NCI-H524 (cell line): Measurements from ENCODE around the gene LRPAP1.

Experiments
- DNase-seq, 2 experiments: peaks; one replicate each; lab custom pipeline; 2025; lab: John Stamatoyannopoulos, UW

Gene LRPAP1

DNA sequence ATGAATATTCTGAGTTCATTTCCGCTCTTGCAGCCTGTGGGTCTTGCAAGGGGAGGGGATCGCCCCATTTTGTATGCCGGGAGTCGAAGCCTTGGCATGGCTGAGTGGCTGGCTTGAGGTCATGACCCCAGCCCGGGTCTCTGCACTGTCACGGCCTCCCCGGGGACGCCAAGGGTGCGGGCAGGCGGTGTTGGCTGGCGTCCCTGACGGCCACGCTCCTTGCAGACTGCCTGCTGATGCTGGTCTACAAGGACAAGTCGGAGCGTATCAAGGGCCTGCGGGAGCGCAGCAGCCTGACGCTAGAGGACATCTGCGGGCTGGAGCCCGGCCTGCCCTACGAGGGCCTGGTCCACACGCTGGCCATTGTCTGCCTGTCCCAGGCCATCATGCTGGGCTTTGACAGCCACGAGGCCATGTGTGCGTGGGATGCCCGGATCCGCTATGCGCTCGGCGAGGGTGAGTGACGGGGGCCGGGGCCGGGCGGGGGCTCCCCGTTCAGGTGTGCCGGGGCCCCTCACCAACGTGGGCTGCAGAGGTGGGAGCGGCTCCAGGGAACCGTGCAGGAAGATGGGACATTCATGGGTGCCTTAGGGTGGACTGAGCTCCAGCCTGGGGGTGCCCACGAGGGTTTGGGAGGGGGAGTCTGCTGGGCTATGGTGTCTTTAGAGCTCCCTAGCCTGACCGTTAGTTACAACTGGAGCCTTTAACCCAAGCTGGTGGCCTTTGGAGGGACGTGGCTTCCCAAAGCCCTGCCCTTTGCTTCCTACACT, 58.9 kb downstream of the LRPAP1 start:
- no peak for DNase-seq

GRCh38 chr4:3472411-3473141, 59.6 kb downstream of the LRPAP1 start:
- DNase-seq: no peak

DNA sequence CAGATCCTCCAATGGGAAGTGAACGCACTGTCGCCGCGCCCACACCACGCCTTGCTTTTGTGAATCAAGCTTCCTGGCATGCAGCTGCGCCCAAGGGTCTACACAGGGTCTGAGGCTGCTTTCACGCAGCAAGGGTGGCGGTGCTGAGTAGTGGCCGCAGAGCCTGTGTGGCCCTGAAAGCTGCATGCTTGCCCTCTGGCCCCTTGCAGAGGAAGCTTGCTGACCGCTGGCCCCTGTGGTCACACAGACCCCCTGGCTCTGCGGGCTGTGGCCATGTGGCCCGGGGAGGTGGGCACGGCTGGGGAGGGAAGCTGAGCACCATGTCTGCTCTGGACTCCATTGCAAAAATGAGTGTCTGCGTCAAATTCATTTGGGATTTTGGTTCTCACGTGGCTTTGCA, 60.3 kb downstream of the LRPAP1 start:
- no peak for DNase-seq

DNA sequence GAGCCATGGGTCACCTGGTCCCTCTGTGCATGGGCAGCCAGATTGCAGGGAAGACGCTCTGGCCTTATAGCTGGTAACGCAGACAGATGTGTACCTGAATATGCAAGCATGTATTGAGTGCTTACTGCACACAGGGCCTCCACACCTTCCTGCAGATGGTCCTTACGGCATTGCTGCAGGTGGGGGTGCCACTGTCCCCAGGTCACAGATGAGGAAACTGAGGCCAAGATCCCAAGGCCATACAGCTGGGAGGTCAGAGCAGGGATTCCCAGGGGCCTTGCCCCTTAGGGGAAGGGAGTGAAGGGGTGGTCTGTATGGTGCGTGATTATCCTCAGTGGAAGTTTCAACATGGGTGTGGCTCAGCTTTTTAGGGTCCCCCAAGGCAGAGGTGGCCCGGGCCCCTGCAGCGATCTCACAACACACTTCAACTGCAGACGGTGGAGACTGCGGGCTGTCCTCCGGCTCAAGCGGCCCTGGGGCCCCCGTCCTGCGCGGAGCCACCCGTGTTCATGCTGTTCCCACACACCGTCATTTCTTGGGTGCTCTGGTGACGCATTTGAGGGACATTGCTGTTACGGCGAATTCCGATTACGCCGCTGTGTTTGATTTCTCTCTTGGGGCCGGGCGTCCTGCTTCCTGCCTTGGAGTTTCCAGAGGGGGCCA, 61.0 kb downstream of the LRPAP1 start:
- no peak for DNase-seq

DNA sequence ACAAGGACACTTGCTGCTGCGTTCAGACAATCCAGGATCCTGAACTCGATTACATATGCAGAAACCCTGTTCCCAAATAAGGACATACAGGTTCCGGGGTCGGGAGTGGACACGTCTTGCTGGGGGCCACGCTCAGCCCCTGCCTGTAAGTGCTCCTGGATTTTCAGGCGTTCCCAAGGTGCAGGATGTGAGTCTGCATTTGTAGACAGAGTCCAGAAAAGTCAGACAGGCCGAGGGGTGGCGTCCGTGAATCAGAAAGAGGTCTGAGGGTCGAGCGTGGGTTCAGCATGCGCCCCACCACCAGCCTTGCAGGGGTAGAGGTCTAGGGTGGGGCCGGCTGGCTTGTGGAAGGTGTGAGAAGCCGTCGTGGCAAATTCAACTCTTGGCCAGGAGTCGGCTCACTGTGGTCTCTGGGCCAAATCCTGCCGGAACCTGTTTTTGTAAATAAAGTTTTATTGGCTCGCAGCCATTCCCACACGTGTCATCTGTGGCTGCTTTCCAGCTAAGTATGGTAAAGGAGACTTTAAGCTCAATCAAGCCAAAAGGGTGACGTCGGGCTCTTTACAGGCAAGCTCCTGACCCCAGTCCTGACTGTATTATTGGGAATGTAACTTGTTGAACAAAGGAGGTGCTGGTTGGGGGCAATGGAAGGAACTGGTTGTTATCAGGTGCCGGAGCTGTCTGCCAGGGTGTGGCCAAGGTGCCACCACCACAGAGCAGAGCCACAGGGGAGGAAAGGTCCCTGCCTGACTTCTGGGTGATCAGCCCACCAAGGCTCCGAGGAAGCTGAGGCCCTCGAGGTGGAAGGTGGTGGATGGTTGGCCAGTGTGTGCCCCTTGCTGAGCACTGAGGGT, 61.8 kb downstream of the LRPAP1 start:
- no peak for DNase-seq

GRCh38 chr4:3469386-3470243, 62.6 kb downstream of the LRPAP1 start:
- DNase-seq: no peak

DNA sequence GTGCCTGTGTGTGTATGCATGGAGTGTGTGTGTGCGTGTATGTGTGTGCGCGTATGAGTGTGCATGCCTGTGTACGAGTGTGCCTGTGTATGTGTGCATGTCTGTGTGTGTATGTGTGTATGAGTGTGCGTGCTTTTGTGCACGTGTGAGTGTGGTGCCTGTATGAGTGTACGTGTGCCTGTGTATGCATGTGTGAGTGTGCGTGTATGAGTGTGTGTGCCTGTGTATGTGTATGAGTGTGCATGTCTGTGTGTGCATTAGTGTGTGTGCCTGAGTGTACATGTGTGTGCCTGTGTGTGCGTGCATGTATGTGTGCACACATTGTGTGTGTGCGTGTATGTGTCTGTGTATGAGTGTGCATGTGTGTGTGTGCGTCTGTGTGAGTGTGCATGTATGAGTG, 63.4 kb downstream of the LRPAP1 start:
- DNase-seq: no peak

DNA sequence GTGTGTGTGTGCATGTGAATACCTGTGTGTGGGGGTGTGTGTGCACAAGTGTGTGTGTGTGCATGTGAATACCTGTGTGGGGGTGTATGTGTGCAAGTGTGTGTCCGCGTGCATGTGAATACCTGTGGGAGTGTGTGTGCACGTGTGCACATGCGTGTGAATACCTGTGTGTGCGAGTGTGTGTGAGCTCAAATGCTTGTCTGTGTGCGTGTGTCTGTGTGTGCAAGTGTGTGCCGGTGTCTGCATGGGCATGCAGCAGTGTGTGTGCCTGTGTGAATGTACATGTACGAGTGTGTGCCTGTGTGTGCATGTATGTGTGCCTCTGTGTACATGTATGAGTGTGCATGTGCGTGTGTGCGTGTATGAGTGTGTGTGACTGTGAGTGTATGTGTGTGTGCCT, 64.1 kb downstream of the LRPAP1 start:
- DNase-seq: no peak

- no peak for DNase-seq
Measured at GRCh38 chr4:3467601-3468031, 64.6 kb downstream of the LRPAP1 start.

GRCh38 chr4:3466691-3467600, 65.3 kb downstream of the LRPAP1 start:
- DNase-seq: no peak

- DNase-seq: no peak
Measured at GRCh38 chr4:3465698-3466671, 66.2 kb downstream of the LRPAP1 start.

DNA sequence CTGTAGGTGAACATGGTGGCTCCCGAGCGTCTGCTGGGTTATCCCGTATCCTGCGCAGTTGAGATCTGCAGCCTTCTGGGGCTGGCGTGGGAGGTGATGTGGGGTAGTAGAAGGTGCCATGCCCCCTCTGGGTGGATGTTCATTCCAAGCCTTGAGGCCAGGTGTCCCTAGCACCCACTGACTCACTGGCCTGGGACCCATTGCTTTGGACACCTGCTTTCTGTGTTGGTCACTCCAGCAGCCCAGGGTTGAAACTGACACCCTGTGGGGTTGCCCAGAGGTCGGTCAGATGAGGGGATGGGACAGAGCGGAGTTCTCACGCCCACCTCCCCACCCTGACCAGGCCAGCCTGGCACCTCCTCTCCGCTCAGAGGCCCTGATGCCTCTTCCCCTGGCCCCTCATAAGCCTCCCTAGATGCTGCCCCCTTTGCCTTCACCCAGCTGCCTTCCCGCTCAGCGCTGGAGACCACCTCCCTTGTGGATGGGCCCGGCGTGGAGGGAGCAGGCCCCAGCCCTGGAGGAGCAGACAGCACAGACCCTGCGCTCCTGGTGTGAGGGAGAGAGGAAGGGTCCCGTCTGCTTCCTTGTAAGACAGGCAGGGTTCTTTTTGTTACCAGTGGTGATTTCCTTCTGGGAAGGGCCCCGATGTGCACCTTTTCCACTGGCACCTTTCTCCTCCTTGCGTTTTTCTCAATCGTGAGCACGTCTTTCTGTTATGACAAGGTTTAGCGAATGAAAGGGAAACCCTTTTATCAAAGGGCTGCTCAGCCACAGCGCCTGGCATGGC, 67.1 kb downstream of the LRPAP1 start:
- DNase-seq: no peak

- no peak for DNase-seq
Measured at GRCh38 chr4:3464349-3464905, 67.8 kb downstream of the LRPAP1 start.

- DNase-seq: no peak
Measured at GRCh38 chr4:3463556-3464348, 68.5 kb downstream of the LRPAP1 start.

GRCh38 chr4:3462790-3463415, 69.3 kb downstream of the LRPAP1 start, which contains the start of gene DOK7:
TSS of gene DOK7 (plus strand) at chr4:3463306. CDS start at chr4:3463376, 70 bp downstream.
- peak in 1 of 2 experiments; percentile 41 for DNase-seq

DNA sequence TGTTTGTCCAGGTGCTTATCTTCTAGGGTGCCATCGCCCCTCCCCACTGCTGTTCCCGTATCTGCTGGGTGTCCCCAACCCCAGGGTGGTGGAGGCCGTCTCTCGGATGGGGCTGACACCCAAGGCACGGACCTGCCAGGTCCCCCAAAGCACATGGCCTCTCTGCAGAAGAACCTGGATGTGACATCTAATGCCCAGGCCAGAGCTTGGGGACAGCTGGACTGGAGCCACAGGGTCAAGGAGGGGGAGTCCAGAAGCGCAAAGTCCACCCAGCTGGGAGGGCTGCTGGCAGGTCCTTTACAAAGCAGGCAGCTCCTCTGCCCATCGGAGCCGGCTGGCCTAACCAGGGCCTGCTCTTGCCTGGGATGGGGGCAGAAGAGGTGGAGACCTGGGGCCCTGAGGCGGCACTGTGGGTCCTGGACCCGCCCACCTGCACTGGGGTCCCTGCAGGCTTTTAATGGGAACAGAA, 69.9 kb downstream of the LRPAP1 start:
- no peak for DNase-seq
